WTC11 (cell line): ENCODE measurements around the gene PVALEF. TPM values are rescaled to one million over a fixed set of nuclear protein-coding genes. Genes with fewer than 3 reads are reported as not detected.

Source experiments
- ATAC-seq: fragments of 200-7000 bp; cut with Tn5 transposase; 2 replicates; pipeline ENCODE4 v1.10.0; 2021; ENCODE audit warnings: mild to moderate bottlenecking, moderate library complexity
- CTCF ChIA-PET: fragments of 300-600 bp; sonication (Branson Sonifier 250); formaldehyde crosslinking; loops from one replicate; lab custom pipeline; 2021; ENCODE audit warnings: antibody characterized with exemption; lab: Charles Lee
- POLR2A ChIA-PET: fragments of 350-600 bp; sonication (Branson Sonifier 250); formaldehyde crosslinking; loops from one replicate; lab custom pipeline; 2021; ENCODE audit warnings: antibody characterized with exemption; lab: Charles Lee
- DNase-seq: peaks from one replicate; pipeline ENCODE4 v3.0.0; 2021; ENCODE audit warnings: low spot score
- H3K27ac Mint-ChIP-seq: 2 replicates; pipeline ENCODE4 v1.8.0; 2021; ENCODE audit warnings: mixed read lengths
- H3K27me3 Mint-ChIP-seq: 2 replicates; pipeline ENCODE4 v1.8.0; 2021; ENCODE audit warnings: low read depth, mild to moderate bottlenecking, moderate library complexity, mixed read lengths
- H3K36me3 Mint-ChIP-seq: 2 replicates; pipeline ENCODE4 v1.8.0; 2021; ENCODE audit warnings: mixed read lengths
- H3K4me1 Mint-ChIP-seq: 2 replicates; pipeline ENCODE4 v1.8.0; 2022; ENCODE audit warnings: mixed read lengths
- H3K4me3 Mint-ChIP-seq: 2 replicates; pipeline ENCODE4 v1.8.0; 2021; ENCODE audit warnings: mild to moderate bottlenecking, moderate library complexity, mixed read lengths
- H3K9me3 Mint-ChIP-seq: 2 replicates; pipeline ENCODE4 v1.8.0; 2021; ENCODE audit warnings: mixed read lengths
- AR ChIP-seq: fragments of 250-450 bp; sonication (Bioruptor Pico); IDR thresholded peaks from 2 replicates; pipeline ENCODE4 v1.9.0; 2021; ENCODE audit warnings: mild to moderate bottlenecking
- ATF6 ChIP-seq: sonication (generic); formaldehyde crosslinking; IDR thresholded peaks from 2 replicates; pipeline ENCODE4 v1.8.1; 2023; ENCODE audit warnings: mild to moderate bottlenecking, missing genetic modification reagents
- CBFB ChIP-seq: sonication (generic); formaldehyde crosslinking; IDR thresholded peaks from 2 replicates; pipeline ENCODE4 v1.8.1; 2022; ENCODE audit warnings: mild to moderate bottlenecking, low read depth, missing genetic modification reagents
- CREM ChIP-seq: sonication (generic); formaldehyde crosslinking; IDR thresholded peaks from 2 replicates; pipeline ENCODE4 v1.8.1; 2022; ENCODE audit warnings: mild to moderate bottlenecking, missing genetic modification reagents, moderate library complexity
- CTCF ChIP-seq: fragments of 200-600 bp; IDR thresholded peaks from 2 replicates; pipeline ENCODE4 v1.8.0; 2022; ENCODE audit warnings: antibody characterized with exemption
- E2F1 ChIP-seq: sonication (generic); formaldehyde crosslinking; IDR thresholded peaks from 2 replicates; pipeline ENCODE4 v1.8.0; 2022; ENCODE audit warnings: mild to moderate bottlenecking, missing genetic modification reagents
- ERG ChIP-seq: fragments of 250-450 bp; sonication (Bioruptor Pico); IDR thresholded peaks from 2 replicates; pipeline ENCODE4 v1.8.0; 2021; ENCODE audit warnings: mild to moderate bottlenecking
- ESRRA ChIP-seq: sonication (generic); formaldehyde crosslinking; IDR thresholded peaks from 2 replicates; pipeline ENCODE4 v1.8.1; 2022; ENCODE audit warnings: mild to moderate bottlenecking, missing genetic modification reagents, borderline replicate concordance
- FOXP1 ChIP-seq: sonication (generic); formaldehyde crosslinking; IDR thresholded peaks from 2 replicates; pipeline ENCODE4 v1.8.0; 2022; ENCODE audit warnings: missing genetic modification reagents, mild to moderate bottlenecking, moderate library complexity, borderline replicate concordance
- JAZF1 ChIP-seq: fragments of 250-450 bp; sonication (Bioruptor Pico); IDR thresholded peaks from 2 replicates; pipeline ENCODE4 v1.9.0; 2021; ENCODE audit warnings: moderate library complexity, mild to moderate bottlenecking, inconsistent platforms
- NFYB ChIP-seq: sonication (generic); formaldehyde crosslinking; conservative IDR thresholded peaks from 2 replicates; pipeline ENCODE4 v1.8.0; 2022; ENCODE audit warnings: low read depth, missing genetic modification reagents
- NR2C2 ChIP-seq: sonication (generic); formaldehyde crosslinking; IDR thresholded peaks from 2 replicates; pipeline ENCODE4 v1.8.0; 2022; ENCODE audit warnings: mild to moderate bottlenecking, missing genetic modification reagents
- PREB ChIP-seq: sonication (generic); formaldehyde crosslinking; IDR thresholded peaks from 2 replicates; pipeline ENCODE4 v1.8.1; 2022; ENCODE audit warnings: mild to moderate bottlenecking, missing genetic modification reagents, moderate library complexity, borderline replicate concordance
- SMAD3 ChIP-seq: sonication (generic); formaldehyde crosslinking; IDR thresholded peaks from 2 replicates; pipeline ENCODE4 v1.8.0; 2022; ENCODE audit warnings: missing genetic modification reagents, mild to moderate bottlenecking, borderline replicate concordance
- SOX15 ChIP-seq: fragments of 250-450 bp; sonication (Bioruptor Pico); IDR thresholded peaks from 2 replicates; pipeline ENCODE4 v1.9.0; 2021; ENCODE audit warnings: mild to moderate bottlenecking
- USF2 ChIP-seq: sonication (generic); formaldehyde crosslinking; IDR thresholded peaks from 2 replicates; pipeline ENCODE4 v1.8.1; 2023; ENCODE audit warnings: mild to moderate bottlenecking, missing genetic modification reagents, moderate library complexity
- ZBTB21 ChIP-seq: sonication (generic); formaldehyde crosslinking; IDR thresholded peaks from 2 replicates; pipeline ENCODE4 v1.8.1; 2023; ENCODE audit warnings: mild to moderate bottlenecking, missing genetic modification reagents, borderline replicate concordance
- ZNF121 ChIP-seq: sonication (generic); formaldehyde crosslinking; IDR thresholded peaks from 2 replicates; pipeline ENCODE4 v1.8.0; 2023; ENCODE audit warnings: missing genetic modification reagents
- ZNF232 ChIP-seq: sonication (generic); formaldehyde crosslinking; IDR thresholded peaks from 2 replicates; pipeline ENCODE4 v1.8.0; 2022; ENCODE audit warnings: mild to moderate bottlenecking, missing genetic modification reagents
- ZNF512 ChIP-seq: sonication (generic); formaldehyde crosslinking; IDR thresholded peaks from 2 replicates; pipeline ENCODE4 v1.8.1; 2022; ENCODE audit warnings: missing genetic modification reagents, borderline replicate concordance
- total RNA-seq: library from RNA; stranded (reverse); gene quantifications from 3 replicates; pipeline ENCODE4 v1.2.3, GENCODE V29; 2021

PVALEF gene
- total RNA-seq, 1 experiment from 2014 or later: not detected

- no peak for TF ChIP-seq AR (CRISPR knock-in tag)
- TF ChIP-seq PREB (CRISPR knock-in tag): no peak
- TF ChIP-seq, all 79 proteins: peak for 0
Measured at GRCh38 chr17:81130385-81131361, 34.6 kb upstream of the PVALEF start (continued).

- H3K36me3 Mint-ChIP-seq: no peaks in the 10 kb centered on the region
- CTCF ChIA-PET: interaction anchor here (0.5 to 4.4 kb wide), 6 partner anchors 8 to 288 kb away, joined by 3 to 23 read pairs (median 4); no protein-coding TSS in a partner anchor
- no peaks in the 10 kb centered on the region for H3K4me1 Mint-ChIP-seq
- no peaks in the 10 kb centered on the region for H3K27me3 Mint-ChIP-seq
- POLR2A ChIA-PET: interaction anchor here (1.0 kb wide), 2 partner anchors 55 to 107 kb away, joined by 3 read pairs; partner anchors contain the start of genes NDUFAF8 and TEPSIN
- H3K4me3 Mint-ChIP-seq: no peak overlapping the region
- no peak overlapping the region for H3K27ac Mint-ChIP-seq
- DNase-seq (no peak), ATAC-seq (peak; percentile 27)
- H3K9me3 Mint-ChIP-seq: no peaks in the 10 kb centered on the region
- no peak for TF ChIP-seq NFYB (CRISPR knock-in tag)
- no peak for TF ChIP-seq JAZF1 (CRISPR knock-in tag)
- TF ChIP-seq ERG (CRISPR knock-in tag): no peak
- TF ChIP-seq NR2C2: no peak
- TF ChIP-seq ATF6 (CRISPR knock-in tag): no peak
- no peak for TF ChIP-seq CREM (CRISPR knock-in tag)
- TF ChIP-seq ZNF121 (CRISPR knock-in tag): no peak
- no peak for TF ChIP-seq ZBTB21 (CRISPR knock-in tag)
- TF ChIP-seq USF2 (CRISPR knock-in tag): no peak
- TF ChIP-seq ZNF232: no peak
- TF ChIP-seq ZNF512 (CRISPR knock-in tag): no peak
- no peak for TF ChIP-seq SMAD3
- TF ChIP-seq SOX15: no peak
- TF ChIP-seq CTCF: no peak
- TF ChIP-seq FOXP1 (CRISPR knock-in tag): no peak
- no peak for TF ChIP-seq CBFB (CRISPR knock-in tag)
- no peak for TF ChIP-seq ESRRA (CRISPR knock-in tag)
- TF ChIP-seq E2F1: no peak
Measured at GRCh38 chr17:81131486-81132196, 33.7 kb upstream of the PVALEF start.
